GM12878 (cell line): Measurements from ENCODE around the gene ZNF350. TPM values are rescaled to one million over a fixed set of nuclear protein-coding genes. Genes with fewer than 3 reads are reported as not detected.

ENCODE experiments used
- BHLHE40 ChIP-seq, 2 experiments: fragments of 450-650 bp in 1 of 2; IDR thresholded peaks; 2 replicates each; pipeline ENCODE4 v1.6.1; 2011 to 2017; ENCODE audit warnings: low read depth in 2 of 2, borderline replicate concordance in 1 of 2, improper control_type of control experiment in 1 of 2, low read length in 1 of 2, mild to moderate bottlenecking in 1 of 2
- BMI1 ChIP-seq: fragments of 450-650 bp; IDR thresholded peaks from 2 replicates; pipeline ENCODE4 v1.6.1; 2016; ENCODE audit warnings: mild to moderate bottlenecking, moderate library complexity, borderline replicate concordance
- CBFB ChIP-seq: IDR thresholded peaks from 2 replicates; pipeline ENCODE4 v1.6.1; 2016; ENCODE audit warnings: antibody characterized with exemption, low read depth
- CBX5 ChIP-seq: sonication (generic); IDR thresholded peaks from 2 replicates; pipeline ENCODE4 v1.6.1; 2016; ENCODE audit warnings: low read depth, moderate library complexity, mild to moderate bottlenecking, inconsistent platforms
- CREB1 ChIP-seq: IDR thresholded peaks from 2 replicates; pipeline ENCODE4 v1.6.1; 2012; ENCODE audit warnings: low read depth, mild to moderate bottlenecking, inconsistent platforms
- CUX1 ChIP-seq: IDR thresholded peaks from 2 replicates; pipeline ENCODE4 v1.6.1; 2012; ENCODE audit warnings: improper control_type of control experiment, low read depth, low read length; ENCODE audit not compliant: insufficient replicate concordance
- E2F8 ChIP-seq: fragments of 450-650 bp; IDR thresholded peaks from 2 replicates; pipeline ENCODE4 v1.6.1; 2018; ENCODE audit warnings: mild to moderate bottlenecking, low read depth, moderate library complexity; ENCODE audit not compliant: partially characterized antibody
- IRF4 ChIP-seq: IDR thresholded peaks from 2 replicates; pipeline ENCODE4 v1.6.1; 2011; ENCODE audit warnings: low read depth, low read length
- LARP7 ChIP-seq: fragments of 450-650 bp; IDR thresholded peaks from 2 replicates; pipeline ENCODE4 v1.6.1; 2017; ENCODE audit warnings: mild to moderate bottlenecking
- PAX5 ChIP-seq: IDR thresholded peaks from 2 replicates; pipeline ENCODE4 v1.6.1; 2011; ENCODE audit warnings: low read depth, low read length, borderline replicate concordance
- PAX8 ChIP-seq: fragments of 450-650 bp; IDR thresholded peaks from 2 replicates; pipeline ENCODE4 v1.6.1; 2017; ENCODE audit warnings: mild to moderate bottlenecking, moderate library complexity
- RB1 ChIP-seq: fragments of 450-650 bp; formaldehyde crosslinking; IDR thresholded peaks from 2 replicates; pipeline ENCODE4 v1.6.1; 2017; ENCODE audit warnings: mild to moderate bottlenecking, borderline replicate concordance
- SP1 ChIP-seq: IDR thresholded peaks from one replicate; pipeline ENCODE4 v1.6.1; 2011; ENCODE audit warnings: low read depth, low read length
- SPI1 ChIP-seq: IDR thresholded peaks from 2 replicates; pipeline ENCODE4 v1.6.1; 2011; ENCODE audit warnings: low read depth, mild to moderate bottlenecking, low read length, moderate library complexity, borderline replicate concordance; ENCODE audit not compliant: insufficient read depth
- SREBF1 ChIP-seq: IDR thresholded peaks from 2 replicates; pipeline ENCODE4 v1.6.1; 2012; ENCODE audit warnings: mild to moderate bottlenecking, low read length
- SREBF2 ChIP-seq: IDR thresholded peaks from 2 replicates; pipeline ENCODE4 v1.6.1; 2012; ENCODE audit warnings: mild to moderate bottlenecking, low read length
- TAF1 ChIP-seq: IDR thresholded peaks from 2 replicates; pipeline ENCODE4 v1.6.1; 2011; ENCODE audit warnings: mild to moderate bottlenecking, low read depth, low read length, borderline replicate concordance
- WRNIP1 ChIP-seq: IDR thresholded peaks from 2 replicates; pipeline ENCODE4 v1.6.1; 2011; ENCODE audit warnings: low read depth, low read length, improper control_type of control experiment, borderline replicate concordance
- YBX1 ChIP-seq: fragments of 450-650 bp; IDR thresholded peaks from 2 replicates; pipeline ENCODE4 v1.6.1; 2016; ENCODE audit warnings: antibody characterized with exemption
- YY1 ChIP-seq: IDR thresholded peaks from 2 replicates; pipeline ENCODE4 v1.6.1; 2011; ENCODE audit warnings: low read depth, mild to moderate bottlenecking, low read length
- polyA plus RNA-seq, 11 experiments: library from polyadenylated mRNA; depleted of rRNA in 4 of 11; unstranded in 6 of 11; stranded (reverse) in 5 of 11; fragments of >200 nt; fragmentation: Nextera tagmentation in 4 of 11; fragmentation: Illumina TruSeq in 1 of 11; extraction: Ambion mirVana in 4 of 11; extraction: Trizol in 1 of 11; gene quantifications; 1 replicate in 1 of 11; 2 replicates in 10 of 11; pipeline versions ENCODE4 v1.2.1 to v1.2.3, GENCODE V29; 2011 to 2016; ENCODE audit warnings: inconsistent platforms in 2 of 11, missing spikeins in 2 of 11, low read depth in 1 of 11
- total RNA-seq, 4 experiments: library from RNA; depleted of rRNA in 3 of 4; stranded (reverse); fragments of >200 nt in 3 of 4; fragmentation: Illumina TruSeq in 1 of 4; extraction: Trizol in 1 of 4; gene quantifications; 2 replicates each; pipeline versions ENCODE4 v1.2.1 to v1.2.3, GENCODE V29; 2013 to 2021

ZNF350 gene
- total and polyA plus RNA-seq, 10 of the 15 experiments (the other 5 are each of a cell fraction or from before 2014, with no cell fraction given): 6.4 to 11.8 (median 10.0) TPM

GRCh38 chr19:51926784-51927741 lies 59.6 kb downstream of the ZNF350 start, which contains the start of gene ZNF613 (continued):
- TF ChIP-seq CUX1 (no peak), CREB1 (peak; percentile 78), E2F8 (no peak), SREBF1 (no peak), RB1 (no peak; the same call in 1 of the 2 replicates), SP1 (no peak), WRNIP1 (no peak; the same call in 1 of the 2 replicates), BMI1 (no peak), YBX1 (no peak), IRF4 (no peak), PAX5 (peak; percentile 62; the same call in 1 of the 2 replicates), SPI1 (no peak), TAF1 (no peak), CBFB (peak; percentile 31; the same call in 1 of the 2 replicates), BHLHE40 (IDR thresholded peaks at IDR 0.05; ENCODE audit: borderline replicate concordance in 1 of 2, low read depth in 2 of 2, low read length in 1 of 2) (0 out of 4 replicates have a peak, but pooled peaks of 1 of the 2 experiments have one; percentile 24), SREBF2 (no peak), PAX8 (no peak), YY1 (peak; percentile 97), CBX5 (no peak; the same call in 1 of the 2 replicates), LARP7 (no peak)
